K562 (cell line): ENCODE data around the gene TRNAU1AP. TPM values are rescaled to one million over a fixed set of nuclear protein-coding genes. Genes with fewer than 3 reads are reported as not detected.

Experiments used
- ARID2 ChIP-seq: fragments of 450-650 bp; IDR thresholded peaks from 2 replicates; pipeline ENCODE4 v1.6.1; 2017; ENCODE audit warnings: antibody characterized with exemption, mild to moderate bottlenecking
- ARID3B ChIP-seq: fragments of 250-450 bp; sonication (Bioruptor Pico); IDR thresholded peaks from 2 replicates; pipeline ENCODE4 v1.4.0; 2020; ENCODE audit warnings: borderline replicate concordance
- ETV5 ChIP-seq: sonication (generic); formaldehyde crosslinking; IDR thresholded peaks from 2 replicates; pipeline ENCODE4 v1.4.0; 2020; ENCODE audit warnings: low read depth, mild to moderate bottlenecking, missing genetic modification reagents
- FOXA1 ChIP-seq: fragments of 450-650 bp; IDR thresholded peaks from 2 replicates; pipeline ENCODE4 v1.6.1; 2016; ENCODE audit warnings: mild to moderate bottlenecking, borderline replicate concordance
- FOXP4 ChIP-seq: sonication (generic); formaldehyde crosslinking; IDR thresholded peaks from 2 replicates; pipeline ENCODE4 v1.8.0; 2022; ENCODE audit warnings: mild to moderate bottlenecking, missing genetic modification reagents, borderline replicate concordance
- HIVEP1 ChIP-seq: fragments of 250-450 bp; sonication (Bioruptor Pico); IDR thresholded peaks from 2 replicates; pipeline ENCODE4 v1.4.0; 2020; ENCODE audit warnings: mild to moderate bottlenecking
- HLTF ChIP-seq: fragments of 450-650 bp; IDR thresholded peaks from 2 replicates; pipeline ENCODE4 v1.6.1; 2016
- KLF10 ChIP-seq: fragments of 250-450 bp; sonication (Bioruptor Pico); IDR thresholded peaks from 2 replicates; pipeline ENCODE4 v1.6.1; 2021; ENCODE audit warnings: matching md5 sums
- L3MBTL2 ChIP-seq: fragments of 450-650 bp; IDR thresholded peaks from 2 replicates; pipeline ENCODE4 v1.6.1; 2016; ENCODE audit warnings: mild to moderate bottlenecking, moderate library complexity
- NBN ChIP-seq: fragments of 450-650 bp; IDR thresholded peaks from 2 replicates; pipeline ENCODE4 v1.6.1; 2016; ENCODE audit warnings: low read depth, mild to moderate bottlenecking
- NFIC ChIP-seq: fragments of 450-650 bp; IDR thresholded peaks from 2 replicates; pipeline ENCODE4 v1.6.1; 2017; ENCODE audit warnings: mild to moderate bottlenecking, inconsistent platforms
- NR2C2 ChIP-seq, 2 experiments: fragments of 200-800 bp in 1 of 2; sonication (Bioruptor generic) in 1 of 2; sonication (generic) in 1 of 2; formaldehyde crosslinking in 1 of 2; IDR thresholded peaks; 2 replicates each; pipeline versions ENCODE4 v1.6.1 to v1.8.0; 2016 to 2022; ENCODE audit warnings: mild to moderate bottlenecking in 1 of 2, missing compliant biosample characterization in 1 of 2, missing genetic modification characterization in 1 of 2, missing genetic modification reagents in 1 of 2
- NR4A1 ChIP-seq, 2 experiments: fragments of 250-450 bp in 1 of 2; fragments of 450-650 bp in 1 of 2; sonication (Bioruptor Pico) in 1 of 2; IDR thresholded peaks; 2 replicates each; pipeline versions ENCODE4 v1.4.0 to v1.6.1; 2016 to 2020; ENCODE audit warnings: mild to moderate bottlenecking in 2 of 2, missing compliant biosample characterization in 1 of 2, missing genetic modification characterization in 1 of 2, moderate library complexity in 1 of 2
- NRF1 ChIP-seq, 2 experiments: fragments of 450-650 bp; IDR thresholded peaks in 1 of 2; conservative IDR thresholded peaks in 1 of 2; 2 replicates each; pipeline ENCODE4 v1.6.1; 2014; ENCODE audit warnings: mild to moderate bottlenecking in 2 of 2
- SRSF1 ChIP-seq: fragments of 200-400 bp; formaldehyde crosslinking; IDR thresholded peaks from 2 replicates; pipeline ENCODE4 v1.6.1; 2017; ENCODE audit warnings: mild to moderate bottlenecking, low read depth, low read length, moderate library complexity
- SRSF9 ChIP-seq: fragments of 200-400 bp; formaldehyde crosslinking; IDR thresholded peaks from 2 replicates; pipeline ENCODE4 v1.6.1; 2017; ENCODE audit warnings: low read depth, low read length, borderline replicate concordance
- USF1 ChIP-seq: sonication (generic); formaldehyde crosslinking; IDR thresholded peaks from 2 replicates; pipeline ENCODE4 v1.9.0; 2022; ENCODE audit warnings: mild to moderate bottlenecking, missing genetic modification reagents
- VEZF1 ChIP-seq: fragments of 200-800 bp; sonication (Bioruptor generic); IDR thresholded peaks from 2 replicates; pipeline ENCODE4 v1.6.1; 2017; ENCODE audit warnings: missing genetic modification characterization, missing compliant biosample characterization
- ZFP30 ChIP-seq: fragments of 250-450 bp; sonication (Bioruptor Pico); IDR thresholded peaks from 2 replicates; pipeline ENCODE4 v1.8.0; 2022; ENCODE audit warnings: moderate library complexity, mild to moderate bottlenecking, inconsistent platforms, borderline replicate concordance
- ZNF146 ChIP-seq: IDR thresholded peaks from one replicate; pipeline ENCODE4 v1.6.1; 2018; ENCODE audit warnings: missing compliant biosample characterization; ENCODE audit not compliant: unreplicated experiment
- ZNF766 ChIP-seq: fragments of 200-800 bp; sonication (Bioruptor generic); conservative IDR thresholded peaks from 2 replicates; pipeline ENCODE4 v1.6.1; 2016; ENCODE audit warnings: missing genetic modification characterization, missing compliant biosample characterization
- polyA plus RNA-seq, 8 experiments: library from polyadenylated mRNA; depleted of rRNA in 4 of 8; stranded (reverse) in 5 of 8; unstranded in 3 of 8; fragments of >200 nt; fragmentation: Nextera tagmentation in 2 of 8; fragmentation: Illumina TruSeq in 1 of 8; extraction: Ambion mirVana in 2 of 8; extraction: Trizol in 1 of 8; gene quantifications; 2 replicates each; pipeline versions ENCODE4 v1.2.1 to v1.2.3, GENCODE V29; 2011 to 2014; ENCODE audit warnings: inconsistent platforms in 1 of 8, missing spikeins in 1 of 8
- total RNA-seq, 7 experiments: library from RNA; depleted of rRNA in 6 of 7; stranded (reverse); fragments of >200 nt in 6 of 7; fragmentation: Illumina TruSeq in 2 of 7; extraction: Trizol in 2 of 7; gene quantifications; 2 replicates each; pipeline versions ENCODE4 v1.2.1 to v1.2.3, GENCODE V29; 2011 to 2021; ENCODE audit warnings: low replicate concordance in 1 of 7

TRNAU1AP gene
- total and polyA plus RNA-seq, 9 of the 15 experiments (the other 6 are each of a cell fraction or from before 2014, with no cell fraction given), result 34.9 to 110 (median 46.3) TPM

- TF ChIP-seq NR4A1 (CRISPR knock-in tag; IDR thresholded peaks at IDR 0.05), result no peak
- TF ChIP-seq NR4A1 (tag; IDR thresholded peaks at IDR 0.05), result no peak
- no peak for TF ChIP-seq ARID3B (CRISPR knock-in tag)
- TF ChIP-seq HLTF, result 0 out of 2 replicates have a peak, but pooled peaks have one; percentile 50
- TF ChIP-seq VEZF1 (CRISPR knock-in tag), result no peak
- TF ChIP-seq ETV5, result 0 out of 2 replicates have a peak, but pooled peaks have one; percentile 27
- no peak for TF ChIP-seq FOXP4 (CRISPR knock-in tag)
- TF ChIP-seq SRSF9, result no peak
- no peak for TF ChIP-seq USF1 (CRISPR knock-in tag)
- TF ChIP-seq NR2C2 (CRISPR knock-in tag; IDR thresholded peaks at IDR 0.05), result no peak
- TF ChIP-seq NR2C2 (tag; IDR thresholded peaks at IDR 0.05), result no peak
- peak; percentile 84; the same call in 1 of the 2 replicates for TF ChIP-seq ARID2
- TF ChIP-seq FOXA1, result no peak
- TF ChIP-seq ZNF766, result no peak
- peak; percentile 8 to 53; a peak in 1 of 4 replicates for TF ChIP-seq NRF1 (conservative IDR thresholded peaks at IDR 0.05 in 1 of 2, IDR thresholded peaks at IDR 0.05 in 1 of 2)
- TF ChIP-seq NBN, result peak; percentile 47; the same call in 1 of the 2 replicates
- no peak for TF ChIP-seq SRSF1
- peak; percentile 72 for TF ChIP-seq NFIC
- TF ChIP-seq KLF10 (CRISPR knock-in tag), result no peak
- no peak for TF ChIP-seq ZFP30 (CRISPR knock-in tag)
- no peak for TF ChIP-seq HIVEP1 (CRISPR knock-in tag)
- peak; percentile 43; the same call in 1 of the 2 replicates for TF ChIP-seq L3MBTL2
- TF ChIP-seq ZNF146 (CRISPR knock-in tag), result no peak
Observed at GRCh38 chr1:28602536-28603439, 49.9 kb downstream of the TRNAU1AP start (continued).
